GM18502 (cell line): Measurements from ENCODE around the gene ADAMTSL1.

Source experiments
- ATAC-seq: cut with Tn5 transposase; IDR thresholded peaks from one replicate; pipeline ENCODE4 v1.9.1; 2021; ENCODE audit warnings: mild to moderate bottlenecking; ENCODE audit not compliant: unreplicated experiment, poor library complexity

ADAMTSL1 gene

DNA sequence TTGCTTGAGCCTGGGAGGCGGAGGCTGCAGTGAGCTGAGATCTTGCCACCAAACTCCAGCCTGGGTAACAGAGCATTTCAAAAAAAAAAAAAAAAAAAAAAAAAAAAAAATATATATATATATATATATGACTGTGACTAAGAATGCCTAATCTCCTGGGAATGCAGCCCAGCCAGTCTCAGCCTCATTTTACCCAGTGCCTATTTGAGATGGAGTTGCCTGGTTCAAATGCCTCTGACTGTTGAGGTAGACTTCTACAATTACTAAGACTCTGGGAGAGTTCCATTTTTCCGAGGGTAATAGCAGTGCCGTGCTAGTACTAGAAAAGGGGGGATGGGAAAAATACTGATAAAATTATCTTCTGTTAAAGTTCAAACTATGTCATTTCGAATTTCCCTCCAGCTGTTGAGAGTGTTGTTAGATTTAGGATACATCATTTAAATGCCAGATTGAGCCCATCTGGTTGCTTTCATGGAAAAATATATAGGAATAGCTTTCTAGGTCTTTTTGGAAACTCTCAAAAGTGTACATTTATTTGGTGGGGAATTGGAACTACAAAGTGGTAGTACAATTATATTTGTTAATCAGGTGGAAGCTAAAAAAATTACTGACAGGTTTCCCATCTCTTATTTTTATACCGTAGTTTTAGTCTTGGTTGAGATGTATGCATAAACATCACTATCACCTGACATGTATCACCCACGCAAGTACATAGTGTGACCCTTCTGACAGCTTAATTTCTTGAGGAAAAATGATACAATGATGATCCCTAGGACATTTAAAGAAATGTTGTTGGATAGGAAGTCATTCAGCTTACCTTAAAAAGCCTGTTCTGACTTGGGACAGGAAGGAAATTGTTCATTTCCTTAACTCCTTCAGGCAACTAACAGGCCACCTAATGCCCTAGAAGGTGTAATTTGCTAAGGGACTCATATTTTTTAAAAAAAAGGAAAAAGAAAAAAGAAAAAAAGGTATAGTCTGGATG lies 214.9 kb downstream of the ADAMTSL1 start:
- no peak for ATAC-seq

DNA sequence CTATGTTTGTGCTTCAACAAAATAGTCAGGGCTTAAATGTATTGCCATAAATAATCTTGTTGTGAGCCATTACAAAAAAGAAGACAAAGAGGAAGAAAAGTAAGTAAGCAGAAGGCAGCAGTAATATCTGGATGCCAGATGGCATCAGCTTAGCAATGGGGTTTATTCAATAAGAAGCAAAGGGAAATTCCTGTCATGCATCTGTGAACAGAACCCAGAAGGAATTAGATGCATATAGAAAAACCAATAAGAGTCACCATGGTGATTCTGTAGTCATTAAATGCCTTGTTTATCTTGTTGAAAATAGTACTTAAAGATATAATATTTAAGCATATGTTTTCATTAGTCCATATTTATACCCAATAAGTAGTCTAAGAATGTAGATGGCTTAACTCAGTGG lies 216.0 kb downstream of the ADAMTSL1 start:
- ATAC-seq, result no peak

DNA sequence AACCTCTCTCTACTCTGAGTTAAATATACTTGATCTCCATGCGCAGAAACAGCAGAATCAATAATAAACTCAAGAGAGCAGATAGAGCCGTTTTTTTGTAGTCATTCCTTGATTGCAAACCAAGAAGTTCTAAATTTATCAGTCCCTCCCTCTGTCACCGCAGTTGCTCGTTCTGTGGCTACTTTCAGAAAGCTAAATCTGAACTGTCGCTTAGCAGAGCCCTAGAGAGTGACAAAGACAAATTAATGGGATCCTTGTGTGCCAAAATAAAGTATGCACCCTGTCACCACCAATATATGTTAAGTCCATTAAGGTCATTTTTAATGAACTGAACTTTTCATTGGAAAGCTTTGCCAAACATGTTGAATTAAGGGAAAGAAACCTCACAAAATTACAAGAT lies 218.3 kb downstream of the ADAMTSL1 start:
- no peak for ATAC-seq

DNA sequence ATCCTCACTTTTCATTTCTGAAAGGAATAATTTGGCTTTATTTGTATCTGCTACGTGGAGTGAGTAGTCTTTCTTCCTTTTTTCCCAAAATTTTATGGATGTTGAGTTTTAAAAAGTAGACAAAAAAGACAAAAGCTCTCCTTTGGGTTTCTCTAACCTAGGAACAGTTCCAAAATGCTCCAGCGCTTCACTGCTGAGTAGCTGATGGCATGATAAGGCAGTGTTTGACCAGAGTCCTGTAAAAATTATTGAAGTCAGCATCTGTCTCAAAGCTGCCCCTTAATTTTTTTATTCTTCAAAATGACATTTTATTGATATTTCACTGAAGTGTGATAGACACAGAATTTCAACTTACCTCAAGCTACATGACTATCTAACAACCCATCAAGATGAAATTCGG lies 219.0 kb downstream of the ADAMTSL1 start:
- ATAC-seq, result no peak

DNA sequence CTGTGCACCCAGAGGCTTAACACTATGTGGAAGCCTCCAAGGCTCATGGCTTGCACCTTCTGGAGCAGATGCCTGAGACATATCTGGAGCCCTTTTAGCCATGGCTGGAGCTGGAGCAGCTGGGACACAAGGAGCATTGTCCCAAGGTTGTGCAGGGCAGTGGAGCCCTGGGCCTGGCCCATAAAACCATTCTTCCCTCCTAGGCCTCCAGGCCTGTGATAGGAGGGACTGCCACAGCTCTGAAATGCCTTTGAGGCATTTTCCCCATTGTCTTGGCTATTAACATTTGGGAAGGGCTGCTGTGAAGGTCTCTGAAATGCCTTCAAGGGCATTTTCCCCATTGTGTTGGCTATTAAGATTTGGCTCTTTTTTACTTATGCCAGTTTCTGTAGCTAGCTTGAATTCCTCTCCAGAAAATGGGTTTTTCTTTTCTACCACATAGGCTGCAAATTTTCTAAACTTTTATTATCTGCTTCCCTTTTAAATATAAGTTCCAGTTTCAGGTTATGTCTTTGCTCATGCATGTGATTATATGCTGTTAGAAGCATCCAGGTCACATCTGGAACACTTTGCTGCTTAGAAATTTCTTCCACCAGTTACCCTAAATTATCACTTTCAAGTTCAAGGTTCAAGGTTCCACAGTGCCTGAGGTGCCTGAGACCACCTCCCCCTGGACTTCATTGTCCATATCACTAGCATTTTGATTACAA lies 221.2 kb downstream of the ADAMTSL1 start:
- no peak for ATAC-seq

DNA sequence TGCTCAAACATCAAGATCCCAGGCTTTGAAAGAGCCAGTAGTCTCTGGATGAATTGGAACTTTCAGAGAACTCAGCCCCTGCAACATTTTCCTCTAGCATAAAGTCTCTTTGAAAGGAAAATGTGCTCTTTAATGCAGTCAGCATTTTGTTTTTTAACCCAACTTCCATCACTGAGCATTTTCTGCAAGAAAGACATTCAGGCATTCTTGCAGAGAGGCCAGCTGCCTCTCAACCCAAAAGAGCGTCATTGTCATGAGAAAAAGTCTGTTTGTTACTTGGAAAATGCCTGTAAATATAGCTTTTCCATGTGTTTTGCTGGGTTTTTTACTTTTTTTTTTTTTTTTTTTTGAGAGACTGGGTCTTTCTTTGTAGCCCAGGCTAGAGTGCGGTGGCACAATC lies 225.0 kb downstream of the ADAMTSL1 start:
- ATAC-seq, result no peak

DNA sequence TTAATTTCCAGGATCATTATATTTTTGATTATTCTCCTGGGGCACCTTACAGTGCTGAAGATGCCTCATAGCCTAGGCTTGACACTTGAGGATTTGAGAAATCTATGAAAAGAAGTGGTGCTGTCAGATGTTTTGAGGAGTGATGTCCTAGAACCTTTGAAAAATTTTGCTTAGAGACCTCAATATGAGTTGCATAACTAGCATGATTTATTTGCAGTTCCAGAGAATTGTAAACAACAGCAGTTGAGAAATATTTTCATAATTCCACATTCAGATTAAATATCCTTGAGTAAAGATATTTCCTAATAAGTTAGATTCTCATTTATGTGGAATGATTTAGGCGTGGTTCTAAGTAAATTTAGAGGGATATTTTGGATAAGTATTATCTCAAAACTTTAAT lies 225.8 kb downstream of the ADAMTSL1 start:
- no peak for ATAC-seq

DNA sequence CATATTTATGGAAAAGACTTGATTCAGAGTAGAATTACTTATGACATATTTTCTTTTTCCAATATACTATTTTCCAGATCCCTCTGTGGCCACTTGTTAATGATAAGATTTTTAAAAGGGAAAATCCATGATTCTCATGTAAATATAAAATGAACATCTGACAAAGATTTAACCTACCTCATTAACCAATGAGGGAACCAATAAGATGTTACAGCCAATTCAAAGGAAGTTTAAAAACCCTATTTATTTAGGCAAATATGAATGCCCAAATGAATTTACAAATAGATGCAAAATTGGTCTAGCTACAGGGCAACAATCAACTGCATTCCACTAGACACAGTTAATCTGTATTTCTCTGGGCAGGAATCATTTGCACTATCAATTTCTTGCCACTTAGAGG lies 226.8 kb downstream of the ADAMTSL1 start:
- no peak for ATAC-seq

DNA sequence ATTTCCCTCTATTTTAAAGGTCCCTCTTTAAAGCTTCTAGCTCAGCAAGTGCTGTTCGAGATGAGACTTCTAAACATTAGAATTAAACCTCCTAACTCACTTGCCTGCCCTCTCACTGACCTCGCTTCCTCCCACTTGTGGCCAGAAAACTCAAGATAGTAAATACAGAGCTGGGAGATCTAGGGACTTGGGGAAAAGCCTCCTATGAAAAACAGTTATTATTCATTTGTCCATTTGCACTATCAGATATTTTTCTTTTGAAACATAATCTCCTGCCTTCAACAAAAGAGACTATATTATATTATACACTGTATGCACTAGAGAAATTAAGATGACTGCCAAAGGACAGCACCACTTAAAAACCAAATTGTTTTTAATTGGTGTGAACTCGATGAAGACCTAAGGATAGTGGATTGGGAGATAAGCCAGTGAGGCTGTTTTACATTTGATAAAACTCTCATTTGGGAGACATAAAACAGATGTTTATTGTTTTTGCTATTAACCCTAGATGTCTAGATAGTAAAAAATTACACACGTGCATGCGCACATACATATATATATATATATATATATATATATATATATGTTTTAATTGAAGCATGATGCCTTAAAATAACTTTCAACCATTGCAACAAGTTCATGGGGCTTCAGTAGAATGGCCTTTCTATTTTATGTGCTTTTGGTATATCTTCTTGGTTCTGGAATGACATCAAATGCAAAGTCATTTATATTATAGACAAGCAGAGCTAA lies 229.4 kb downstream of the ADAMTSL1 start:
- no peak for ATAC-seq

DNA sequence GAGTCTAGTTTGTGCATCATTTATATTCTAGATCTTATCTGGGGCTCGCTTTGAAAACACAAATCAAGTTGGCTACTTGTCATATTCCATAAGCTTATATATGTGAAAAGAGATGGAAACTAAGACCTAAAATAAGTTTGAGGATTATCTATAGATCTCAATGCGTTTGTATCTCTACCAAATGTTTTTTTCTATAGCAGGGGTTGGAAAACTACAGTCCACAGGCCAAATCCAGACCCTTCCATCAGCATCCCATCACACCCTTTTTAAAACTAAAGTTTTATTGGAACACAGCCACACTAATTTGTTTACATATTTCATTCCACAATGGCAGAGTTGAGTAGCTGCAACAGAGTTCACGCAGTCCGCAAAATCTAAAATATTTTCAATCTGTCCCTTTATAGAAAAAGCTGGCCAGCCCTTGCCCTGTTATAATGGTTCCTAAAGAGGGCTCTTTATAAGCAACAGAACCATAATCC lies 230.0 kb downstream of the ADAMTSL1 start:
- ATAC-seq, result no peak

DNA sequence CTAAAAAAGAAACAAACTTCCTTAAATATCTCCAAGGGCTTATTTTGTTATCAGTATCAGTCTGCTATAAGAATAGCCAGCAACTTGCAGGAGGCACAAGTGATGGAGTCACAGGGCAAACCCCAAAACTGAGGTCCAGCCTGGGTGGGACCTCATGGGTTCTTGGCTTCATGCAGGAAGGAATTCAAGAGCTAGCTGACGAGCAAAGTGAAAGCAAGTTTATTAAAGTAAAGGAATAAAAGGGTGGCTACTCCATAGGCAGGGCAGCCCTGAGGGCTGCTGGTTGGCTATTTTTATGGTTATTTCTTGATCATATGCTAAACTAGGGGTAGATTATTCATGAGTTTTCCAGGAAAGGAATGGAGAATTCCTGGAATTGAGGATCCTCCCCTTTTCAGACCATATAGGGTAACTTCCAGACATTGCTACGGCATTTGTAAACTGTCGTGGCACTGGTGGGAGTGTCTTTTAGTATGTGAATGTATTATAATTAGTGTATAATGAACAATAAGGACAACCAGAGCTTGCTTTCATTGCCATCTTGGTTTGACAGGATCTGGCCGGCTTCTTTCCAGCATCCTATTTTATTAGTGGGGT lies 231.9 kb downstream of the ADAMTSL1 start:
- no peak for ATAC-seq

DNA sequence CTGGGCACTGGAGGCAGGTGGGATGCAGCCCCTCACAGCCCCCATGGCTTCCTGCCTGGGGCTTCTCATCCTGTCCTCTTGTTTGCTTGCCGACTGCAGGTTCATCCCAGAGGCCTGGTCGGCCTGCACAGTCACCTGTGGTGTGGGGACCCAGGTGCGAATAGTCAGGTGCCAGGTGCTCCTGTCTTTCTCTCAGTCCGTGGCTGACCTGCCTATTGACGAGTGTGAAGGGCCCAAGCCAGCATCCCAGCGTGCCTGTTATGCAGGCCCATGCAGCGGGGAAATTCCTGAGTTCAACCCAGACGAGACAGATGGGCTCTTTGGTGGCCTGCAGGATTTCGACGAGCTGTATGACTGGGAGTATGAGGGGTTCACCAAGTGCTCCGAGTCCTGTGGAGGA lies 232.7 kb downstream of the ADAMTSL1 start:
- ATAC-seq, result no peak

DNA sequence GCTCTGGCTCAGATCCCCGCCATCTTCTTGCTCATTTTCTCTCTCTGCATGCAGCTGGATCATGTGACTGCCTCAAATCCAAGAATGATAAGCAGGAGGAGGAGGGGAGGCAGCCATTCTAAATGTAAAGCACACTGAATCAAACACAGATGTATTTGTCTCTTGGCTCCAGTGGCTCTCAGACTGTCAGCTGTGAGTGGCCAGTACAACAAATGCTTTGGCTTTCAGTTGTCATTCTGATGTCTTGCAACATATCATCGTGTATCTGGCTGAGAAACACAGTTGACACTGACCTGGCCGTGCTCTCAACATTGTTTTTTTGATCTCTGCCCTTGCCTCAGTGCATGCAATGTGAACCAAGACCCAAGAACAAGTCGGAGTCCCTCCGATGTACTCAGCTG lies 233.1 kb downstream of the ADAMTSL1 start:
- no peak for ATAC-seq

DNA sequence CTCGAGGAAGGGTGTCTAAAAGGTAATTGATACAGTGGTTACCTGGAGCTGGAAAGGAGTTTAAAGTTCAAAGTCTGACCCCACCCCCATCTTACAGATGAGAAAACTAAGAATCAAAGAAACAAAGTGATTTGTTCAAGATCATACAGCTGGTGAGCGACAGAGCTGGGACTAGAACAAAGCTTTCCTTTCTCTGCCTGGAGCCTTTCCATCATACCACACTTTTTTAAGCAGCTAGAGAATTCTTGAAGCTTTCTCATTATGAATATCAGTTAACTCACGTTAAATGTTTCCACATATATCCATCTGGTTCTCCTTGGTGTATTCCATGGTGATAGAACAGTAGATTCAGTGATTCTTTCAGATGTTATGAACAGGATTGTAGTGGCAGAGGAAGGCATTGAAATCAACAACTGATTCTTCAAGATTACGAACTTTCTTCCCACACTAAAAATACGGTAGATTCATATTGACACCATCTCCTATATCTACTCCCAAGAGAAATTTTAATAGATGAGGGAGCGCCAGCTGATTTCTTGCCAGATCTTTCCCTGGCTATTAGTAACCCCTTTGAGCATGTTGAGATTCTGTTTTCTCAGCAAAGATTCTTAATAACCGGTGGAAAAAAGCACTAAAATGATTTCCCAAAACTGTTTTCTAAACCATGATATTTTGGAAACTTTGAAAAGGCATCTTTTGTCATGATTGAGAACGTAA lies 233.7 kb downstream of the ADAMTSL1 start:
- no peak for ATAC-seq

DNA sequence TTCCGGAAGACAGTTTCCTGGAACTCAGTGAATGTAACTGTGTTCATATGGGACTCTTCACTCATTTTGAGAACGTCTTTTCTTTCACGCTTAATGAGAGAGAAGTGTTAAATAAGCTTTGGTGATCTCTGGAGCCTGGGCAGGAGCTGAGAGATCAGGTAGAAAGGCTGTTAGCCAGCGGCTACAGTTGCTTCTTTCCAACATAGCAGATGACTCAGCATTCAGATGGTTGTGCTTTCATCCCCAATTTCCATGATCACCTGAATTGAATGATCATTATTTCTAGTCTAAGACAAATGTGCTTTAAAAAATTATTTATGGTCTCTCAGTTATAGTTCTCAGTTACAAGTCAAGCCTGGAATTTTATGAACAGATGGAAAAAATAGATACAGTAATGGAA lies 234.5 kb downstream of the ADAMTSL1 start:
- ATAC-seq, result no peak

DNA sequence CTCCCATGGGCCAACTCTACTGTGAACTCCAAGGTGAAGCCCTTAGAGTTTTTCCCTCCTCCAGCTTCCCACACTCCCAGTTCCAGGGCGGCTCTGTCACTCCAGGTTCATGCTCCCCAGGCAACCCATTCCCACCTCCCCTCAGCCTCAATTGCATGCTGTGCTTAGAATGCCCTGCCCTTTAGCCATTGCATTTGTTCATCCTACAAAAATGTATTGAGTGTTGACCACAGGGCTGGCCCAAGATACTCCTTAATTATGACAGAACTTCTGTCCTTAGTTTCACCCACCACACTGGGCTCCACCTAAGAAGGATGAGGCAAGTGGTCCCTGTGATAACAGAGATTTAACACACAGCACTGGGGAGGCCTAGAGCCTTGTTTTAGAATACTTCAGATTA lies 236.1 kb downstream of the ADAMTSL1 start:
- no peak for ATAC-seq

DNA sequence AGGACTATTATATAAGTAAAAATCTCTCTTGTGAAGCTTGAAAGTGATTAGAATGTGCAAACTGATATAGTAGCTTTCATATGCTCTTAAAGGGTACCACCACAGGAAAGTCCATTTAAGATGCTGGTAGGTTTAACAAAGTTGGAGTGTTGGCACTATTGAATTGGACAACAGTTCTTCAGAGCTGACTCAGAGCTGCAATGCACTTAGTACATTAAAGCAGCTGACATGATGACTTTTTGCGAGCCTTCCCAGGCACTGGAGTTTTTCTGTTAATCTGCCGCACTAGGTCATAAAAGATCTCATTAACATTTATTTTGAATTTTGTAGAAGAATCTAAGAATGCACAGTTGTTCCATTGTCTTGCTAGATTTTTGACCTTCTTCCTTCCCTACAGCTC lies 243.8 kb downstream of the ADAMTSL1 start:
- ATAC-seq, result no peak

DNA sequence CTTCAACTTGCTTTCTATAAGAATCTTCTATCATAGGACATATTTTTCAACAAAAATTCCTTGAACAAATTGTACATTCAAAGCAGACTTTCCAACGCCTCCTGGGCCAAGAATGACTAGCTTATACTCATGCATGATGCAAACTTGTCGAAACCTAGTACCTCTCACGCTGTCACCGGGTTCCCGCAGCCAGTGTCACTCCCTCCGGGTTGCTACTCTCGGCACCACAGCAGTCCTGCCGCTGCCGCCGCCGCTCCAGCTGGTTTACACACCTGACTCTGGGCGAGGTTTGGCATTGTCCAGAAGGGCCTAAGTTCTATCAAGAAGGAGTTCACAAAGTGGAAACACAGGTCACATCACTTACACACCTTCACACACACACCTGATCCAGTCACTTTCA lies 244.4 kb downstream of the ADAMTSL1 start:
- no peak for ATAC-seq

DNA sequence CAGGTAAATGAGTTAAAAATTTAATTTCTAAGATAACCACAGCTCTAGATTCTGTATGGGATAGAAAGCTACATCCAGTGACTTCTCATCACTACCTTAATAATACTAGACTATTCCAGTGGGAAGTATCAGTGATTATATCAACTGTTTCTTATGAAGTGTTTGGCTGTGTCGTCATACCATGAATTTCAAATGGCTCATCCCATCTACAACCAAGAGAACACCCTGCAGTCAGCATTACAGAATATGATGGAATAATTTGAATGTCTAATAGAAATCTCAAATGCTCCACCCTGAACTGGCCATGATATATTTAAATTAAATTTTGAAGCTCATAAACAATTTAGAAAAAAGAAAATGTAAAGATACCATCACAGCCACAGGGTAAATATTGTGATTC lies 245.0 kb downstream of the ADAMTSL1 start:
- no peak for ATAC-seq

DNA sequence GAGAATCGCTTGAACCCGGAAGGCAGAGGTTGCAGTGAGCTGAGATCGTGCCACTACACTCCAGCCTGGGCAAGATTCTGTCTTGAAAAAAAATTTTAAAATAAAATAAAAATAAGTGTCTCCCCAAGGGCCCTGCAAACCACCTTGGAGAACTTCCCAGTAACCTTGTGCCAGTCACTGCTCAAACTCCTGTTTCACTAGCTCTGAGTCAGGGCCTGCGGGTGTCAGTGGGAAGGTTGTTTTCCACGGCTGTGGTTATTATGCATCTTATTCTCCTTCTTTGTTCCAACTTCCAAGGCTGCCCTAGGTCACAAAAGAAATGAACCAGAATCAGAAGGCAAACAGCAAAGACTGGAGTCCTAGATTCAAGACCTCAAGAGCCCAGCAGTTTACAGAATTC lies 246.7 kb downstream of the ADAMTSL1 start:
- ATAC-seq, result no peak
